22Rv1 (cell line): ENCODE results near the gene UBE2H.

Experiments
- CTCF ChIP-seq: fragments of 450-650 bp; IDR thresholded peaks from 2 replicates; pipeline ENCODE4 v1.5.1; 2017; ENCODE audit warnings: mild to moderate bottlenecking
- ZFX ChIP-seq: fragments of 450-650 bp; IDR thresholded peaks from 2 replicates; pipeline ENCODE4 v1.6.1; 2017; ENCODE audit warnings: antibody characterized with exemption, borderline replicate concordance

- no peak for TF ChIP-seq CTCF
- TF ChIP-seq ZFX, result no peak
Observed at GRCh38 chr7:129917934-129918333, 34.8 kb downstream of the UBE2H start.
